DOHH2 (cell line): ENCODE results near the gene CCDC24.
A peak's percentile ranks its signal among the peaks of the same experiment; 100 is the strongest.

Experiments
- H3F3A ChIP-seq: fragments of 200-600 bp; sonication (generic), shearing (Covaris generic); 2 replicates; pipeline ENCODE4 v1.6.0; 2016; ENCODE audit warnings: antibody characterized with exemption, mild to moderate bottlenecking; ENCODE audit not compliant: control insufficient read depth, insufficient read depth
- H3K27ac ChIP-seq: fragments of 200-600 bp; sonication (generic); 2 replicates; pipeline ENCODE4 v1.5.1; 2014; ENCODE audit warnings: low read depth, mild to moderate bottlenecking, low read length, moderate library complexity
- H3K27me3 ChIP-seq: fragments of 200-600 bp; sonication (generic); 2 replicates; pipeline ENCODE4 v1.6.1; 2014; ENCODE audit warnings: mild to moderate bottlenecking, low read length, mixed read lengths; ENCODE audit not compliant: control insufficient read depth
- H3K36me3 ChIP-seq: fragments of 200-600 bp; sonication (generic); 2 replicates; pipeline ENCODE4 v1.6.1; 2014; ENCODE audit warnings: mild to moderate bottlenecking, low read length, moderate library complexity, mixed read lengths; ENCODE audit not compliant: control insufficient read depth
- H3K4me1 ChIP-seq: fragments of 200-600 bp; sonication (generic); 2 replicates; pipeline ENCODE4 v1.6.1; 2014; ENCODE audit warnings: mild to moderate bottlenecking, low read length, mixed read lengths; ENCODE audit not compliant: control insufficient read depth
- H3K4me2 ChIP-seq: fragments of 200-600 bp; sonication (generic); 2 replicates; pipeline ENCODE4 v1.6.0; 2014; ENCODE audit warnings: mild to moderate bottlenecking, low read length, moderate library complexity
- H3K4me3 ChIP-seq: fragments of 200-600 bp; sonication (generic); 2 replicates; pipeline ENCODE4 v1.5.1; 2014; ENCODE audit warnings: mild to moderate bottlenecking, low read length, mixed read lengths
- H3K79me2 ChIP-seq: fragments of 200-600 bp; sonication (generic); 2 replicates; pipeline ENCODE4 v1.6.1; 2014; ENCODE audit warnings: mild to moderate bottlenecking, low read length, mixed read lengths; ENCODE audit not compliant: control insufficient read depth
- H3K9me2 ChIP-seq: fragments of 200-600 bp; sonication (generic); replicated peaks from 2 replicates; pipeline ENCODE4 v1.6.1; 2014; ENCODE audit warnings: mild to moderate bottlenecking, low read length, mixed read lengths; ENCODE audit not compliant: control insufficient read depth
- H3K9me3 ChIP-seq: fragments of 200-600 bp; sonication (generic); 2 replicates; pipeline ENCODE4 v1.6.1; 2014; ENCODE audit warnings: antibody characterized with exemption, low read length, mixed read lengths; ENCODE audit not compliant: control insufficient read depth, insufficient read depth
- H4K20me1 ChIP-seq: fragments of 200-600 bp; sonication (generic); 2 replicates; pipeline ENCODE4 v1.6.0; 2014; ENCODE audit warnings: low read depth, mild to moderate bottlenecking, antibody characterized with exemption, low read length, moderate library complexity; ENCODE audit not compliant: control insufficient read depth, insufficient read depth
- EZH2phosphoT487 ChIP-seq: fragments of 200-600 bp; sonication (generic); IDR thresholded peaks from 2 replicates; pipeline ENCODE4 v1.6.1; 2017; ENCODE audit warnings: borderline replicate concordance, mild to moderate bottlenecking, antibody characterized with exemption, low read length, moderate library complexity, mixed read lengths
- TF ChIP-seq, protein P1 (sequence below): fragments of 200-600 bp; sonication (generic); IDR thresholded peaks from one replicate; pipeline ENCODE4 v1.5.1; 2014; ENCODE audit warnings: antibody characterized with exemption, mild to moderate bottlenecking, low read depth, low read length; ENCODE audit not compliant: poor library complexity, severe bottlenecking

Gene CCDC24

GRCh38 chr1:44029911-44030604 is 38.7 kb downstream of the CCDC24 start:
- TF ChIP-seq, protein P1, sequence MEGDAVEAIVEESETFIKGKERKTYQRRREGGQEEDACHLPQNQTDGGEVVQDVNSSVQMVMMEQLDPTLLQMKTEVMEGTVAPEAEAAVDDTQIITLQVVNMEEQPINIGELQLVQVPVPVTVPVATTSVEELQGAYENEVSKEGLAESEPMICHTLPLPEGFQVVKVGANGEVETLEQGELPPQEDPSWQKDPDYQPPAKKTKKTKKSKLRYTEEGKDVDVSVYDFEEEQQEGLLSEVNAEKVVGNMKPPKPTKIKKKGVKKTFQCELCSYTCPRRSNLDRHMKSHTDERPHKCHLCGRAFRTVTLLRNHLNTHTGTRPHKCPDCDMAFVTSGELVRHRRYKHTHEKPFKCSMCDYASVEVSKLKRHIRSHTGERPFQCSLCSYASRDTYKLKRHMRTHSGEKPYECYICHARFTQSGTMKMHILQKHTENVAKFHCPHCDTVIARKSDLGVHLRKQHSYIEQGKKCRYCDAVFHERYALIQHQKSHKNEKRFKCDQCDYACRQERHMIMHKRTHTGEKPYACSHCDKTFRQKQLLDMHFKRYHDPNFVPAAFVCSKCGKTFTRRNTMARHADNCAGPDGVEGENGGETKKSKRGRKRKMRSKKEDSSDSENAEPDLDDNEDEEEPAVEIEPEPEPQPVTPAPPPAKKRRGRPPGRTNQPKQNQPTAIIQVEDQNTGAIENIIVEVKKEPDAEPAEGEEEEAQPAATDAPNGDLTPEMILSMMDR = no peak
- no peak for TF ChIP-seq EZH2phosphoT487
- H3K79me2 ChIP-seq = no peaks in the 10 kb centered on the region
- no peaks in the 10 kb centered on the region for H4K20me1 ChIP-seq
- H3K9me3 ChIP-seq = no peaks in the 10 kb centered on the region
- no peaks in the 10 kb centered on the region for H3K36me3 ChIP-seq
- H3K9me2 ChIP-seq = no peaks in the 10 kb centered on the region
- peaks cover 17% of the 10 kb centered on the region for H3K27me3 ChIP-seq
- H3K4me2 ChIP-seq = peak overlapping the region; percentile 99
- H3K4me1 ChIP-seq = peaks cover 28% of the 10 kb centered on the region
- peak overlapping the region; percentile 80 for H3K4me3 ChIP-seq
- H3F3A ChIP-seq = no peaks in the 10 kb centered on the region; the same call in 1 of the 2 replicates
- H3K27ac ChIP-seq = peak overlapping the region; percentile 55

GRCh38 chr1:44030605-44031251 is 39.3 kb downstream of the CCDC24 start:
- no peak for TF ChIP-seq EZH2phosphoT487
- TF ChIP-seq, protein P1 = peak; percentile 37
- peak overlapping the region; percentile 80 for H3K4me3 ChIP-seq

DNA sequence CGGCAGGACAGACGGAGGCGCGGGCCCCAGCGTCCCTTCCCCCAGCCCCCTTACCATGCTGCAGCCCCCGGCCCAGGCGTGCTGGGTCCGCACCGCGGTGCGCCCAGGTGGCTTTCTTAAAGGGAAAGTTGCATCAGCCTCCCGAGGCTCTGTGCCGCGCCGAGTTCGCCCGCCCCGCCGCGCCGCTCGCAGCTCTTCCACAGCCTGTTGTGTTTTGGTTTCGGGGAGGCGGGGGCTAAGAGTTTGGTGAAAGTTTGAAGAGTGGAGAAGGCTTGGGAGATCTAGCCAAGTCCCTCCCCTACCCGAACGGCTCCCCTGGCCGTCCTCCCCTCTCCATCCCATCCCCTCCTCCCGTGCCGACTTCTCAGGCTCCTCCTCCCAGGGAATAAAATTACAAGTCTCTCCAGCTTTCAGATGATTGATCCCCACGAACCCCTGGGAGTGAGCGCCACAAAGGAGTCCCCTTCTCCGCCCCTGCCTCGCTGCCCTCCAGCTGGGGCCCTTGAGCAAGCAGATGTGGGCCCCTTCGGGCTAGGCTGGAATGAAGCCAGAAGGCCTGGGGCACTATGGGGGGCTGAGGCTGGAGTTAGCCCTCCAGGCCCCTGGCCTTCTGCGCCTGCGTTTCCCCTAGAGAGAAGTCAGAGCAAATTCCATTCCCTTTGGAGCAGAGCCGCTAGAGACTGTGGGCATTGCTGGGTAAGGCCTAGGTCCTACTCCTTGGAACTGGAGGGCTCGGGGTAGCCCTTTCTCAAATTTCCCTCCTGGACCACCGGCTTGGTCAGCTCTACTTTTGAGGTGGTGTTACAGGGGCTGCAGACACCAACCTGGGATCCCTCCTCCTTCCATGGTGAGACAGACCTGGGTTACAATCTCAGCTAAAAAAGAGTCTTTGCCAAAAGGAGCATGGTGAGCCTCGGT is 40.1 kb downstream of the CCDC24 start, which contains the start of gene SLC6A9:
Gene SLC6A9, minus strand, starts transcription at position 211 of the 918 bp plus-strand sequence. CDS start 7,185 bp downstream, outside the sequence.
- peak within 1 kb of the TSS; percentile 55; the same call in 1 of the 2 replicates for H3K27ac ChIP-seq
- H3F3A ChIP-seq = no peaks in the 10 kb centered on the region; the same call in 1 of the 2 replicates
- TF ChIP-seq EZH2phosphoT487 = no peak
- no peaks in the 10 kb centered on the region for H4K20me1 ChIP-seq
- H3K36me3 ChIP-seq = no peaks in the 10 kb centered on the region
- H3K79me2 ChIP-seq = no peaks in the 10 kb centered on the region
- no peaks in the 10 kb centered on the region for H3K9me2 ChIP-seq
- H3K4me1 ChIP-seq = peaks cover 20% of the 10 kb centered on the region
- peak within 1 kb of the TSS; percentile 80 for H3K4me3 ChIP-seq
- H3K4me2 ChIP-seq = peak within 1 kb of the TSS; percentile 99
- H3K9me3 ChIP-seq = no peaks in the 10 kb centered on the region
- peaks cover 17% of the 10 kb centered on the region for H3K27me3 ChIP-seq

More at GRCh38 chr1:44030605-44031251, 39.3 kb downstream of the CCDC24 start:
- Histone ChIP-seq H3K36me3 (no peaks in the 10 kb centered on the region), H3K27me3 (peaks cover 17% of the 10 kb centered on the region), H3F3A (no peaks in the 10 kb centered on the region; the same call in 1 of the 2 replicates), H3K79me2 (no peaks in the 10 kb centered on the region), H4K20me1 (no peaks in the 10 kb centered on the region), H3K4me1 (peaks cover 25% of the 10 kb centered on the region), H3K9me2 (no peaks in the 10 kb centered on the region), H3K9me3 (no peaks in the 10 kb centered on the region), H3K27ac (peak overlapping the region; percentile 55; the same call in 1 of the 2 replicates), H3K4me2 (peak overlapping the region; percentile 99)
